K562 (cell line): ENCODE results near the gene C4A. TPM values are rescaled to one million over a fixed set of nuclear protein-coding genes. Genes with fewer than 3 reads are reported as not detected.

Experiments used
- CHCHD3 ChIP-seq: fragments of 250-450 bp; sonication (Bioruptor Pico); IDR thresholded peaks from 2 replicates; pipeline ENCODE4 v2.1.2; 2022; ENCODE audit warnings: mild to moderate bottlenecking
- CREBBP ChIP-seq: IDR thresholded peaks from one replicate; pipeline ENCODE4 v1.6.1; 2012; ENCODE audit warnings: low read depth, mild to moderate bottlenecking, control low read depth, inconsistent platforms, low read length
- DACH1 ChIP-seq: fragments of 450-650 bp; IDR thresholded peaks from 2 replicates; pipeline ENCODE4 v1.6.1; 2018; ENCODE audit not compliant: partially characterized antibody
- E2F5 ChIP-seq: sonication (generic); formaldehyde crosslinking; IDR thresholded peaks from 2 replicates; pipeline ENCODE4 v1.8.0; 2022; ENCODE audit warnings: mild to moderate bottlenecking, missing genetic modification reagents
- HMGXB4 ChIP-seq: sonication (generic); formaldehyde crosslinking; IDR thresholded peaks from 2 replicates; pipeline ENCODE4 v1.8.1; 2023; ENCODE audit warnings: mild to moderate bottlenecking, missing genetic modification reagents
- MAX ChIP-seq: sonication (generic); formaldehyde crosslinking; IDR thresholded peaks from 2 replicates; pipeline ENCODE4 v1.9.0; 2022; ENCODE audit warnings: mild to moderate bottlenecking, missing genetic modification reagents
- MBD2 ChIP-seq: sonication (generic); IDR thresholded peaks from 2 replicates; pipeline ENCODE4 v1.6.1; 2016; ENCODE audit warnings: low read depth, borderline replicate concordance
- SP1 ChIP-seq: sonication (generic); formaldehyde crosslinking; IDR thresholded peaks from 2 replicates; pipeline ENCODE4 v1.8.1; 2022; ENCODE audit warnings: mild to moderate bottlenecking, missing genetic modification reagents
- STAG1 ChIP-seq: sonication (generic); formaldehyde crosslinking; IDR thresholded peaks from 2 replicates; pipeline ENCODE4 v1.5.0; 2020; ENCODE audit warnings: missing genetic modification reagents, borderline replicate concordance
- TRIM28 ChIP-seq: fragments of 450-650 bp; IDR thresholded peaks from 2 replicates; pipeline ENCODE4 v1.6.1; 2017
- polyA plus RNA-seq, 8 experiments: library from polyadenylated mRNA; depleted of rRNA in 4 of 8; stranded (reverse) in 5 of 8; unstranded in 3 of 8; fragments of >200 nt; fragmentation: Nextera tagmentation in 2 of 8; fragmentation: Illumina TruSeq in 1 of 8; extraction: Ambion mirVana in 2 of 8; extraction: Trizol in 1 of 8; gene quantifications; 2 replicates each; pipeline versions ENCODE4 v1.2.1 to v1.2.3, GENCODE V29; 2011 to 2014; ENCODE audit warnings: inconsistent platforms in 1 of 8, missing spikeins in 1 of 8
- total RNA-seq, 7 experiments: library from RNA; depleted of rRNA in 6 of 7; stranded (reverse); fragments of >200 nt in 6 of 7; fragmentation: Illumina TruSeq in 2 of 7; extraction: Trizol in 2 of 7; gene quantifications; 2 replicates each; pipeline versions ENCODE4 v1.2.1 to v1.2.3, GENCODE V29; 2011 to 2021; ENCODE audit warnings: low replicate concordance in 1 of 7

Gene C4A
- total and polyA plus RNA-seq, 9 of the 15 experiments (the other 6 are each of a cell fraction or from before 2014, with no cell fraction given) = 0.27 to 7.6 (median 5.0) TPM

GRCh38 chr6:31956796-31957195 is 25.1 kb upstream of the C4A start (continued):
- TF ChIP-seq E2F5 (CRISPR knock-in tag) = 0 out of 2 replicates have a peak, but pooled peaks have one; percentile 53
- no peak for TF ChIP-seq STAG1 (CRISPR knock-in tag)
- TF ChIP-seq MAX (CRISPR knock-in tag) = peak; percentile 19; the same call in 1 of the 2 replicates
- no peak for TF ChIP-seq TRIM28
- no peak for TF ChIP-seq DACH1
- no peak for TF ChIP-seq CREBBP
- no peak for TF ChIP-seq HMGXB4 (CRISPR knock-in tag)
- no peak for TF ChIP-seq CHCHD3 (CRISPR knock-in tag)
- TF ChIP-seq SP1 (CRISPR knock-in tag) = 0 out of 2 replicates have a peak, but pooled peaks have one; percentile 13
- no peak for TF ChIP-seq MBD2
- TF ChIP-seq, all 486 proteins: peak for 6
